ENCODE results near the gene DLG5. TPM values are rescaled to one million over a fixed set of nuclear protein-coding genes. Genes with fewer than 3 reads are reported as not detected.

DLG5 gene
- total and polyA plus RNA-seq, 9 of the 15 experiments (the other 6 are each of a cell fraction or from before 2014, with no cell fraction given): 1.4 to 26.8 (median 11.2) TPM

GRCh38 chr10:77970869-77971803 is 44.6 kb upstream of the DLG5 start (continued):
- TF ChIP-seq ZNF609 (CRISPR knock-in tag; IDR thresholded peaks at IDR 0.05; ENCODE audit: borderline replicate concordance): no peak
- no peak for TF ChIP-seq MYNN (IDR thresholded peaks at IDR 0.05)
- TF ChIP-seq MYNN (CRISPR knock-in tag; IDR thresholded peaks at IDR 0.05): no peak
- peak; percentile 80 for TF ChIP-seq ERF (CRISPR knock-in tag; IDR thresholded peaks at IDR 0.05)
- TF ChIP-seq ZBTB5 (IDR thresholded peaks at IDR 0.05): no peak
- TF ChIP-seq, protein P1, sequence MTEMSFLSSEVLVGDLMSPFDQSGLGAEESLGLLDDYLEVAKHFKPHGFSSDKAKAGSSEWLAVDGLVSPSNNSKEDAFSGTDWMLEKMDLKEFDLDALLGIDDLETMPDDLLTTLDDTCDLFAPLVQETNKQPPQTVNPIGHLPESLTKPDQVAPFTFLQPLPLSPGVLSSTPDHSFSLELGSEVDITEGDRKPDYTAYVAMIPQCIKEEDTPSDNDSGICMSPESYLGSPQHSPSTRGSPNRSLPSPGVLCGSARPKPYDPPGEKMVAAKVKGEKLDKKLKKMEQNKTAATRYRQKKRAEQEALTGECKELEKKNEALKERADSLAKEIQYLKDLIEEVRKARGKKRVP (CRISPR knock-in tag; IDR thresholded peaks at IDR 0.05): no peak
- peak in 1 of 2 experiments; percentile 89; a peak in 2 of 4 replicates for TF ChIP-seq TBL1XR1 (IDR thresholded peaks at IDR 0.05; ENCODE audit: low read length in 2 of 2)
- TF ChIP-seq RBM25 (IDR thresholded peaks at IDR 0.05; ENCODE audit: low read depth, low read length, severe bottlenecking): no peak
- TF ChIP-seq, protein P2, sequence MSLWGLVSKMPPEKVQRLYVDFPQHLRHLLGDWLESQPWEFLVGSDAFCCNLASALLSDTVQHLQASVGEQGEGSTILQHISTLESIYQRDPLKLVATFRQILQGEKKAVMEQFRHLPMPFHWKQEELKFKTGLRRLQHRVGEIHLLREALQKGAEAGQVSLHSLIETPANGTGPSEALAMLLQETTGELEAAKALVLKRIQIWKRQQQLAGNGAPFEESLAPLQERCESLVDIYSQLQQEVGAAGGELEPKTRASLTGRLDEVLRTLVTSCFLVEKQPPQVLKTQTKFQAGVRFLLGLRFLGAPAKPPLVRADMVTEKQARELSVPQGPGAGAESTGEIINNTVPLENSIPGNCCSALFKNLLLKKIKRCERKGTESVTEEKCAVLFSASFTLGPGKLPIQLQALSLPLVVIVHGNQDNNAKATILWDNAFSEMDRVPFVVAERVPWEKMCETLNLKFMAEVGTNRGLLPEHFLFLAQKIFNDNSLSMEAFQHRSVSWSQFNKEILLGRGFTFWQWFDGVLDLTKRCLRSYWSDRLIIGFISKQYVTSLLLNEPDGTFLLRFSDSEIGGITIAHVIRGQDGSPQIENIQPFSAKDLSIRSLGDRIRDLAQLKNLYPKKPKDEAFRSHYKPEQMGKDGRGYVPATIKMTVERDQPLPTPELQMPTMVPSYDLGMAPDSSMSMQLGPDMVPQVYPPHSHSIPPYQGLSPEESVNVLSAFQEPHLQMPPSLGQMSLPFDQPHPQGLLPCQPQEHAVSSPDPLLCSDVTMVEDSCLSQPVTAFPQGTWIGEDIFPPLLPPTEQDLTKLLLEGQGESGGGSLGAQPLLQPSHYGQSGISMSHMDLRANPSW (CRISPR knock-in tag; IDR thresholded peaks at IDR 0.05): no peak
- TF ChIP-seq, protein P3, sequence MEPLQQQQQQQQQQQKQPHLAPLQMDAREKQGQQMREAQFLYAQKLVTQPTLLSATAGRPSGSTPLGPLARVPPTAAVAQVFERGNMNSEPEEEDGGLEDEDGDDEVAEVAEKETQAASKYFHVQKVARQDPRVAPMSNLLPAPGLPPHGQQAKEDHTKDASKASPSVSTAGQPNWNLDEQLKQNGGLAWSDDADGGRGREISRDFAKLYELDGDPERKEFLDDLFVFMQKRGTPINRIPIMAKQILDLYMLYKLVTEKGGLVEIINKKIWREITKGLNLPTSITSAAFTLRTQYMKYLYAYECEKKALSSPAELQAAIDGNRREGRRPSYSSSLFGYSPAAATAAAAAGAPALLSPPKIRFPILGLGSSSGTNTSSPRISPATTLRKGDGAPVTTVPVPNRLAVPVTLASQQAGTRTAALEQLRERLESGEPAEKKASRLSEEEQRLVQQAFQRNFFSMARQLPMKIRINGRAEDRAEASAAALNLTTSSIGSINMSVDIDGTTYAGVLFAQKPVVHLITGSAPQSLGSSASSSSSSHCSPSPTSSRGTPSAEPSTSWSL (CRISPR knock-in tag; IDR thresholded peaks at IDR 0.05; ENCODE audit: borderline replicate concordance): no peak
- TF ChIP-seq MAFF (IDR thresholded peaks at IDR 0.05; ENCODE audit: low read length): no peak
- TF ChIP-seq DMBX1 (CRISPR knock-in tag; IDR thresholded peaks at IDR 0.05; ENCODE audit: borderline replicate concordance): peak; percentile 93; the same call in 1 of the 2 replicates
- no peak for TF ChIP-seq ZNF282 (CRISPR knock-in tag; IDR thresholded peaks at IDR 0.05)
